AG04449 (cell line): Measurements from ENCODE around the gene PER3.

ENCODE experiments used
- CTCF ChIA-PET: fragments of 350-600 bp; formaldehyde crosslinking; extraction: SDS; loops from one replicate; lab custom pipeline; 2021; ENCODE audit warnings: antibody characterized with exemption; lab: Yijun Ruan, JAX
- POLR2A ChIA-PET: fragments of 400-600, 350-600 bp; formaldehyde crosslinking; extraction: SDS; loops from one replicate; lab custom pipeline; 2020; ENCODE audit warnings: antibody characterized with exemption, inconsistent platforms; lab: Yijun Ruan, JAX
- DNase-seq: peaks from one replicate; pipeline ENCODE4 v3.0.0-alpha.2; 2010; ENCODE audit warnings: low read depth, low spot score
- H3K4me3 ChIP-seq: 2 replicates; pipeline ENCODE4 v1.5.1; 2011; ENCODE audit warnings: low read depth, mild to moderate bottlenecking, control low read depth, low read length
- CTCF ChIP-seq: IDR thresholded peaks from one replicate; pipeline ENCODE4 v1.5.1; 2011; ENCODE audit warnings: mild to moderate bottlenecking, moderate library complexity, low read length, control low read depth, inconsistent platforms; ENCODE audit not compliant: insufficient read depth; ENCODE audit errors: missing control alignments

Gene PER3

GRCh38 chr1:7810395-7810794 lies 26.3 kb downstream of the PER3 start:
- ChIA-PET POLR2A (no interaction called here), CTCF (interaction anchor here (0.9 to 2.3 kb wide), 5 partner anchors 14 to 132 kb away, joined by 3 to 7 read pairs (median 3); no protein-coding TSS in a partner anchor)
- TF ChIP-seq CTCF, result no peak
- peak; percentile 37 for DNase-seq
- no peak overlapping the region for H3K4me3 ChIP-seq

- H3K4me3 ChIP-seq, result no peak overlapping the region
- no peak for TF ChIP-seq CTCF
- DNase-seq, result no peak
- ChIA-PET POLR2A (no interaction called here), CTCF (interaction anchor here (1.2 to 2.3 kb wide), 6 partner anchors 9 to 132 kb away, joined by 3 to 7 read pairs (median 4); no protein-coding TSS in a partner anchor)
Measured at GRCh38 chr1:7811476-7811875, 27.4 kb downstream of the PER3 start.

- DNase-seq, result no peak
- no peak overlapping the region for H3K4me3 ChIP-seq
- CTCF ChIA-PET, result no interaction called here
- POLR2A ChIA-PET, result no interaction called here
- TF ChIP-seq CTCF, result no peak
Measured at GRCh38 chr1:7813677-7814373, 29.7 kb downstream of the PER3 start.

GRCh38 chr1:7821282-7821681 lies 37.2 kb downstream of the PER3 start:
- H3K4me3 ChIP-seq, result no peak overlapping the region
- TF ChIP-seq CTCF, result no peak
- no peak for DNase-seq
- CTCF ChIA-PET, result interaction anchor here (1.1 to 1.5 kb wide), 2 partner anchors 9 to 13 kb away, joined by 4 to 9 read pairs; no protein-coding TSS in a partner anchor
- POLR2A ChIA-PET, result no interaction called here

GRCh38 chr1:7824701-7825100 lies 40.6 kb downstream of the PER3 start:
- H3K4me3 ChIP-seq, result no peak overlapping the region
- TF ChIP-seq CTCF, result no peak
- POLR2A ChIA-PET, result no interaction called here
- CTCF ChIA-PET, result interaction anchor here (0.7 kb wide), 1 partner anchor 14 kb away, joined by 3 read pairs; no protein-coding TSS in a partner anchor
- DNase-seq, result no peak

GRCh38 chr1:7826363-7826762 lies 42.3 kb downstream of the PER3 start:
- CTCF ChIA-PET, result no interaction called here
- no peak overlapping the region for H3K4me3 ChIP-seq
- POLR2A ChIA-PET, result no interaction called here
- DNase-seq, result no peak
- TF ChIP-seq CTCF, result no peak
